Peyer's patch (tissue), 4 donors: ENCODE measurements around the gene TMEM176A.

Source experiments
- POLR2A ChIP-seq, 2 donors: fragments of 450-650 bp; IDR thresholded peaks; one replicate each; pipeline ENCODE4 v1.5.1; 2017; ENCODE audit warnings: antibody characterized with exemption in 2 of 2, mild to moderate bottlenecking in 2 of 2, moderate library complexity in 2 of 2
- TF ChIP-seq, protein P1 (sequence below), 6 experiments: fragments of 450-650 bp in 4 of 6; fragments of 200-600 bp in 2 of 6; sonication (generic) in 1 of 6; IDR thresholded peaks; one replicate each; pipeline ENCODE4 v1.5.1; 2017 to 2019; ENCODE audit warnings: antibody characterized with exemption in 6 of 6, mild to moderate bottlenecking in 3 of 6, moderate library complexity in 1 of 6

DNA sequence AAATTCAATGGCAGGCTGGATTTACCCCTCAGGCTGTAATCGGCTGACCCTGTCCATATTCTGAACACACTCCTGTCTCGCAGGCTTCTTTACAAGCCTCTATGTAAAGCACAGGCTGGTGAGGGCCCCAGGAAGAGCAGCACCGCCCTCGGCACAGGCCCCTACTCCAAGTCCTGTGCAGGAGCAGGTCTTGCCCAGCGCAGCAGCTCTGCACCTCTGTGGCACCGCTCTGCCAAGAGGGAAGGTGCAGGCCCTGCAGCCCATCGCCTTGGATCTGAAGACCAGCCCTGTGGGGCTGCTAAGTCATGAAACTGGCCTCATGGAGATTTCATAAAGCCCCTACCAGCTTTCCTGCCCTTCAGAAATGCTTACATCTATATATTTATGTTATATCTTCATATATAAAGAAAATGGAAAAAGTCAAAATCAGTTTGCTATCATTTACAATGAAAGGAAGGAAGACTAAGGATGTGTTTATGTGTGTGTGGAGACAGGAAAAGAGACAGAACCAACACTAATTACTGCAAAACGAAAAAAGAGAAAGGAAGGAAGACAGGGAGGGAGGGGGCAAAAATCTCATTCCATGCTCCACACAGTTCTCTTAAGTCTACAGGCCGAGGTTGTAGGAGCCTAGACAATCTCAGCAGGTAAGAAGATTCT lies 10.0 kb upstream of the TMEM176A start:
- TF ChIP-seq, protein P1, sequence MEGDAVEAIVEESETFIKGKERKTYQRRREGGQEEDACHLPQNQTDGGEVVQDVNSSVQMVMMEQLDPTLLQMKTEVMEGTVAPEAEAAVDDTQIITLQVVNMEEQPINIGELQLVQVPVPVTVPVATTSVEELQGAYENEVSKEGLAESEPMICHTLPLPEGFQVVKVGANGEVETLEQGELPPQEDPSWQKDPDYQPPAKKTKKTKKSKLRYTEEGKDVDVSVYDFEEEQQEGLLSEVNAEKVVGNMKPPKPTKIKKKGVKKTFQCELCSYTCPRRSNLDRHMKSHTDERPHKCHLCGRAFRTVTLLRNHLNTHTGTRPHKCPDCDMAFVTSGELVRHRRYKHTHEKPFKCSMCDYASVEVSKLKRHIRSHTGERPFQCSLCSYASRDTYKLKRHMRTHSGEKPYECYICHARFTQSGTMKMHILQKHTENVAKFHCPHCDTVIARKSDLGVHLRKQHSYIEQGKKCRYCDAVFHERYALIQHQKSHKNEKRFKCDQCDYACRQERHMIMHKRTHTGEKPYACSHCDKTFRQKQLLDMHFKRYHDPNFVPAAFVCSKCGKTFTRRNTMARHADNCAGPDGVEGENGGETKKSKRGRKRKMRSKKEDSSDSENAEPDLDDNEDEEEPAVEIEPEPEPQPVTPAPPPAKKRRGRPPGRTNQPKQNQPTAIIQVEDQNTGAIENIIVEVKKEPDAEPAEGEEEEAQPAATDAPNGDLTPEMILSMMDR (IDR thresholded peaks at IDR 0.05): no peak
- no peak for TF ChIP-seq POLR2A (IDR thresholded peaks at IDR 0.05)
